Spleen (tissue), 7 donors: Measurements from ENCODE around the gene TTC7B.

Experiments used
- CTCF ChIP-seq, 11 experiments: fragments of 200-600 bp in 7 of 11; fragments of 450-650 bp in 4 of 11; sonication (generic) in 4 of 11; IDR thresholded peaks in 8 of 11; conservative IDR thresholded peaks in 3 of 11; 1 replicate in 7 of 11; 2 replicates in 4 of 11; pipeline versions ENCODE4 v1.4.0 to v1.8.0; 2016 to 2021; ENCODE audit warnings: antibody characterized with exemption in 11 of 11, inconsistent platforms in 4 of 11, mild to moderate bottlenecking in 1 of 11
- POLR2A ChIP-seq, 3 donors: fragments of 450-650 bp; IDR thresholded peaks; one replicate each; pipeline ENCODE4 v1.5.1; 2017; ENCODE audit warnings: antibody characterized with exemption in 3 of 3, mild to moderate bottlenecking in 1 of 3
- POLR2AphosphoS5 ChIP-seq, 3 donors: sonication (generic); formaldehyde crosslinking; IDR thresholded peaks; one replicate each; pipeline ENCODE4 v1.5.1; 2017; ENCODE audit warnings: antibody characterized with exemption in 3 of 3
- donor health status: DM: no; HTN: no; CAD: no; lungs with moderate emphysema.
- donor health status: DM: no; HTN: no; CAD: no.
- donor health status: DM: no; HTN: no; CAD: no.

- TF ChIP-seq CTCF (IDR thresholded peaks at IDR 0.05 in 8 of 11, conservative IDR thresholded peaks at IDR 0.05 in 3 of 11), result no peak
- TF ChIP-seq POLR2AphosphoS5 (IDR thresholded peaks at IDR 0.05), result no peak
- TF ChIP-seq POLR2A (IDR thresholded peaks at IDR 0.05), result no peak
Measured at GRCh38 chr14:90811641-90812040, 4.6 kb downstream of the TTC7B start.
